SK-N-SH (cell line): ENCODE data around the gene SYNE2. TPM values are rescaled to one million over a fixed set of nuclear protein-coding genes. Genes with fewer than 3 reads are reported as not detected.
A peak's percentile ranks its signal among the peaks of the same experiment; 100 is the strongest.

ENCODE experiments used
- CTCF ChIA-PET: fragments of 300-600, 350-600 bp; formaldehyde crosslinking; extraction: SDS; loops from one replicate; lab custom pipeline; 2021; lab: Yijun Ruan, JAX
- POLR2A ChIA-PET: fragments of 350-600 bp; sonication (Branson Sonifier 250); formaldehyde crosslinking; extraction: SDS; loops from one replicate; lab custom pipeline; 2020; ENCODE audit warnings: antibody characterized with exemption, inconsistent platforms; lab: Yijun Ruan, JAX
- DNase-seq: peaks from one replicate; pipeline ENCODE4 v3.0.0; 2012
- H2AFZ ChIP-seq: fragments of 200-600 bp; sonication (generic); 2 replicates; pipeline ENCODE4 v1.8.1; 2016; ENCODE audit warnings: antibody characterized with exemption, mild to moderate bottlenecking, low read depth
- H3F3A ChIP-seq: fragments of 200-600 bp; sonication (generic); replicated peaks from 2 replicates; pipeline ENCODE3; 2016; ENCODE audit warnings: antibody characterized with exemption, mild to moderate bottlenecking; ENCODE audit not compliant: insufficient read depth
- H3K27ac ChIP-seq, 2 experiments: fragments of 200-500 bp in 1 of 2; fragments of 200-600 bp in 1 of 2; sonication (Bioruptor generic) in 1 of 2; sonication (generic), shearing (Covaris generic) in 1 of 2; 2 replicates each; pipeline versions ENCODE4 v1.5.1 to v1.6.1; 2014 to 2016; ENCODE audit warnings: low read depth in 2 of 2, inconsistent platforms in 1 of 2, low read length in 1 of 2, mild to moderate bottlenecking in 1 of 2, mixed read lengths in 1 of 2
- H3K27me3 ChIP-seq: fragments of 200-600 bp; sonication (generic), shearing (Covaris generic); 2 replicates; pipeline ENCODE4 v1.6.1; 2016; ENCODE audit warnings: mixed run types; ENCODE audit not compliant: insufficient read depth
- H3K36me3 ChIP-seq, 2 experiments: fragments of 200-500 bp in 1 of 2; fragments of 200-600 bp in 1 of 2; sonication (Bioruptor generic) in 1 of 2; sonication (generic) in 1 of 2; replicated peaks in 1 of 2; 2 replicates each; pipeline versions ENCODE3 to v1.5.1; 2014 to 2016; ENCODE audit warnings: low read length in 1 of 2, mild to moderate bottlenecking in 1 of 2; ENCODE audit not compliant: insufficient read depth in 2 of 2, control insufficient read depth in 1 of 2
- H3K4me1 ChIP-seq, 2 experiments: fragments of 200-500 bp in 1 of 2; fragments of 200-600 bp in 1 of 2; sonication (Bioruptor generic) in 1 of 2; sonication (generic), shearing (Covaris generic) in 1 of 2; 2 replicates each; pipeline versions ENCODE4 v1.5.1 to v1.6.1; 2014 to 2016; ENCODE audit warnings: low read depth in 1 of 2, low read length in 1 of 2, mixed run types in 1 of 2; ENCODE audit not compliant: insufficient read depth in 2 of 2, control insufficient read depth in 1 of 2
- H3K4me2 ChIP-seq: fragments of 200-600 bp; sonication (generic), shearing (Covaris generic); 2 replicates; pipeline ENCODE4 v1.6.1; 2017; ENCODE audit warnings: mixed run types
- H3K4me3 ChIP-seq, 2 experiments: fragments of 200-500 bp in 1 of 2; fragments of 200-600 bp in 1 of 2; sonication (Bioruptor generic) in 1 of 2; sonication (generic), shearing (Covaris generic) in 1 of 2; 2 replicates each; pipeline versions ENCODE4 v1.5.1 to v1.8.1; 2014 to 2016; ENCODE audit warnings: low read depth in 2 of 2, inconsistent platforms in 1 of 2, low read length in 1 of 2, mild to moderate bottlenecking in 1 of 2, mixed read lengths in 1 of 2, moderate library complexity in 1 of 2
- H3K79me2 ChIP-seq: fragments of 200-600 bp; sonication (generic); 2 replicates; pipeline ENCODE4 v1.8.1; 2017; ENCODE audit warnings: mild to moderate bottlenecking; ENCODE audit not compliant: insufficient read depth
- H3K9ac ChIP-seq: fragments of 200-600 bp; sonication (generic); 2 replicates; pipeline ENCODE4 v1.6.1; 2017; ENCODE audit warnings: mixed run types
- H3K9me2 ChIP-seq: fragments of 200-600 bp; sonication (generic); 2 replicates; pipeline ENCODE4 v1.6.1; 2017; ENCODE audit warnings: mixed run types
- H3K9me3 ChIP-seq: fragments of 200-600 bp; sonication (generic); 2 replicates; pipeline ENCODE4 v1.6.1; 2017; ENCODE audit warnings: mixed run types, mild to moderate bottlenecking, moderate library complexity
- H4K20me1 ChIP-seq: fragments of 200-600 bp; sonication (generic); 2 replicates; pipeline ENCODE4 v1.6.1; 2017; ENCODE audit warnings: mild to moderate bottlenecking, mixed run types; ENCODE audit not compliant: insufficient read depth
- CHD2 ChIP-seq: fragments of 150-350 bp; IDR thresholded peaks from 2 replicates; pipeline ENCODE4 v1.6.1; 2018; ENCODE audit warnings: low read length; ENCODE audit not compliant: partially characterized antibody
- CTCF ChIP-seq: fragments of 200-600 bp; sonication (generic); IDR thresholded peaks from 2 replicates; pipeline ENCODE4 v1.6.1; 2017; ENCODE audit warnings: antibody characterized with exemption, mild to moderate bottlenecking, moderate library complexity
- ELF1 ChIP-seq: IDR thresholded peaks from 2 replicates; pipeline ENCODE4 v1.4.0; 2012
- GABPA ChIP-seq: IDR thresholded peaks from 2 replicates; pipeline ENCODE4 v1.4.0; 2012; ENCODE audit warnings: low read depth, mild to moderate bottlenecking
- JUND ChIP-seq: IDR thresholded peaks from 2 replicates; pipeline ENCODE4 v1.4.0; 2012
- MAX ChIP-seq: IDR thresholded peaks from 2 replicates; pipeline ENCODE4 v1.4.0; 2012; ENCODE audit warnings: low read depth
- MEF2A ChIP-seq: IDR thresholded peaks from 2 replicates; pipeline ENCODE4 v1.4.0; 2012; ENCODE audit warnings: low read depth, borderline replicate concordance
- MXI1 ChIP-seq: IDR thresholded peaks from 2 replicates; pipeline ENCODE4 v1.6.1; 2012; ENCODE audit warnings: mild to moderate bottlenecking, low read depth, low read length, improper control_type of control experiment
- NFIC ChIP-seq: IDR thresholded peaks from 2 replicates; pipeline ENCODE4 v1.4.0; 2012; ENCODE audit warnings: borderline replicate concordance
- POLR2AphosphoS5 ChIP-seq: IDR thresholded peaks from 2 replicates; pipeline ENCODE4 v1.6.1; 2012; ENCODE audit warnings: low read depth, low read length
- RAD21 ChIP-seq: IDR thresholded peaks from 2 replicates; pipeline ENCODE4 v1.6.1; 2012; ENCODE audit warnings: mild to moderate bottlenecking, low read length
- SMC3 ChIP-seq: IDR thresholded peaks from 2 replicates; pipeline ENCODE4 v1.6.1; 2012; ENCODE audit warnings: low read depth, low read length, improper control_type of control experiment
- TAF1 ChIP-seq: IDR thresholded peaks from 2 replicates; pipeline ENCODE4 v1.6.1; 2012; ENCODE audit warnings: low read depth, mild to moderate bottlenecking, low read length, moderate library complexity, borderline replicate concordance
- TEAD4 ChIP-seq: IDR thresholded peaks from 2 replicates; pipeline ENCODE4 v1.4.0; 2012; ENCODE audit warnings: mild to moderate bottlenecking, borderline replicate concordance; ENCODE audit not compliant: insufficient read depth
- YY1 ChIP-seq: IDR thresholded peaks from 2 replicates; pipeline ENCODE4 v1.4.0; 2012; ENCODE audit warnings: low read depth, mild to moderate bottlenecking
- WGBS: methylation state at CpG from one replicate; pipeline ENCODE4 v1.1.6; 2017; ENCODE audit warnings: low lambda C conversion rate; 5-methylcytosine and 5-hydroxymethylcytosine counted together
- polyA plus RNA-seq, 3 experiments: library from polyadenylated mRNA; depleted of rRNA; stranded (reverse); fragments of >200 nt; gene quantifications; 2 replicates each; pipeline ENCODE4 v1.2.3, GENCODE V29; 2012

Gene SYNE2
- polyA plus RNA-seq, 1 of the 3 experiments (the other 2 are of a cell fraction) = 7.1 TPM

GRCh38 chr14:64126548-64126947 is 273.7 kb downstream of the SYNE2 start:
- ChIA-PET CTCF (no interaction called here), POLR2A (no interaction called here)
- H3F3A ChIP-seq = no peaks in the 10 kb centered on the region
- no peaks in the 10 kb centered on the region for H3K79me2 ChIP-seq
- 97% methylated on average over 6 of the region's 6 CpGs for WGBS
- TF ChIP-seq JUND = no peak
- TF ChIP-seq TEAD4 = no peak
- no peak for TF ChIP-seq YY1
- TF ChIP-seq GABPA = no peak
- TF ChIP-seq ELF1 = no peak
- TF ChIP-seq MXI1 = no peak
- no peak for TF ChIP-seq NFIC
- TF ChIP-seq CHD2 = no peak
- TF ChIP-seq POLR2AphosphoS5 = no peak
- TF ChIP-seq MAX = no peak
- TF ChIP-seq MEF2A = no peak
- no peak overlapping the region for H2AFZ ChIP-seq
- no peak for DNase-seq
- H3K27me3 ChIP-seq = no peaks in the 10 kb centered on the region
- no peaks in the 10 kb centered on the region for H3K4me1 ChIP-seq
- no peaks in the 10 kb centered on the region for H3K9me3 ChIP-seq
- H4K20me1 ChIP-seq = no peaks in the 10 kb centered on the region
- H3K4me3 ChIP-seq = no peak overlapping the region
- no peak overlapping the region for H3K27ac ChIP-seq
- no peak overlapping the region for H3K9ac ChIP-seq
- no peaks in the 10 kb centered on the region for H3K9me2 ChIP-seq
- peaks cover 10 to 14% of the 10 kb centered on the region in 2 experiments for H3K36me3 ChIP-seq
- no peak overlapping the region for H3K4me2 ChIP-seq

GRCh38 chr14:64137657-64138290 is 285.0 kb downstream of the SYNE2 start:
- Histone ChIP-seq H3K4me2 (no peak overlapping the region), H3K4me3 (no peak overlapping the region), H3K4me1 (no peaks in the 10 kb centered on the region), H3K27me3 (no peaks in the 10 kb centered on the region), H3K9me2 (no peaks in the 10 kb centered on the region), H3K36me3 (peaks cover 6 to 18% of the 10 kb centered on the region in 2 experiments), H3K27ac (no peak overlapping the region), H3F3A (no peaks in the 10 kb centered on the region), H4K20me1 (no peaks in the 10 kb centered on the region), H3K9ac (no peak overlapping the region), H3K79me2 (no peaks in the 10 kb centered on the region), H3K9me3 (no peaks in the 10 kb centered on the region), H2AFZ (no peak overlapping the region)
- ChIA-PET POLR2A (no interaction called here), CTCF (interaction anchor here (0.8 to 3.0 kb wide), 12 partner anchors 9 to 172 kb away, joined by 3 to 16 read pairs (median 3); partner anchors contain the start of gene ESR2)
- TF ChIP-seq SMC3 = peak; percentile 44; the same call in 1 of the 2 replicates
- peak; percentile 36 for TF ChIP-seq CTCF
- TF ChIP-seq RAD21 = peak; percentile 56
- TF ChIP-seq TAF1 = no peak
- WGBS = 92% methylated on average over 9 of the region's 9 CpGs
- no peak for DNase-seq
